GM10266 (cell line): Measurements from ENCODE around the gene SEMA4D.

Experiments used
- DNase-seq: peaks from one replicate; pipeline ENCODE4 v3.0.0; 2012; ENCODE audit errors: extremely low spot score
- TF ChIP-seq, protein P1 (sequence below): IDR thresholded peaks from 2 replicates; pipeline ENCODE4 v1.5.1; 2012; ENCODE audit warnings: mild to moderate bottlenecking, low read depth; ENCODE audit not compliant: control insufficient read depth, insufficient read depth; ENCODE audit errors: missing control alignments

SEMA4D gene

DNA sequence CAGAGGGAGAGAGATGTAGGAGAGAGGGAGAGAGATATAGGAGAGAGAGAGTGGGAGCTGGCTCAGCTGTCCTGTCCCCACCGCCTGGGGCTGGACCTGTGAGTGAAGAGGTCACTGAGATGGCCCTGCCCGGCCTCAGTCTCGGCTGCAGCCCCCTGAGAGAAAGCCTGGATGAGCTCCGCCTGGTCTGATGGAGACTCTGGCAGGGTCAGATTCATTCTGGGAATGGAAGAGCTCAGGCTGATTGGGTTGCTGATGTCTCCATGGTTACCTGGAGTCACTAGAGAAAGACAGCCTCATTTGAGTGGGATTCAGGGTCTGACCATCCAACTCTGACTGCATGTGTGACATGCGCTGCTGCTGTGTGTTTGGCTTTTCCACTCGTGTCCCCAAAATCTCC, 27.1 kb upstream of the SEMA4D start:
- TF ChIP-seq, protein P1, sequence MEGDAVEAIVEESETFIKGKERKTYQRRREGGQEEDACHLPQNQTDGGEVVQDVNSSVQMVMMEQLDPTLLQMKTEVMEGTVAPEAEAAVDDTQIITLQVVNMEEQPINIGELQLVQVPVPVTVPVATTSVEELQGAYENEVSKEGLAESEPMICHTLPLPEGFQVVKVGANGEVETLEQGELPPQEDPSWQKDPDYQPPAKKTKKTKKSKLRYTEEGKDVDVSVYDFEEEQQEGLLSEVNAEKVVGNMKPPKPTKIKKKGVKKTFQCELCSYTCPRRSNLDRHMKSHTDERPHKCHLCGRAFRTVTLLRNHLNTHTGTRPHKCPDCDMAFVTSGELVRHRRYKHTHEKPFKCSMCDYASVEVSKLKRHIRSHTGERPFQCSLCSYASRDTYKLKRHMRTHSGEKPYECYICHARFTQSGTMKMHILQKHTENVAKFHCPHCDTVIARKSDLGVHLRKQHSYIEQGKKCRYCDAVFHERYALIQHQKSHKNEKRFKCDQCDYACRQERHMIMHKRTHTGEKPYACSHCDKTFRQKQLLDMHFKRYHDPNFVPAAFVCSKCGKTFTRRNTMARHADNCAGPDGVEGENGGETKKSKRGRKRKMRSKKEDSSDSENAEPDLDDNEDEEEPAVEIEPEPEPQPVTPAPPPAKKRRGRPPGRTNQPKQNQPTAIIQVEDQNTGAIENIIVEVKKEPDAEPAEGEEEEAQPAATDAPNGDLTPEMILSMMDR, result no peak
- DNase-seq, result no peak

DNA sequence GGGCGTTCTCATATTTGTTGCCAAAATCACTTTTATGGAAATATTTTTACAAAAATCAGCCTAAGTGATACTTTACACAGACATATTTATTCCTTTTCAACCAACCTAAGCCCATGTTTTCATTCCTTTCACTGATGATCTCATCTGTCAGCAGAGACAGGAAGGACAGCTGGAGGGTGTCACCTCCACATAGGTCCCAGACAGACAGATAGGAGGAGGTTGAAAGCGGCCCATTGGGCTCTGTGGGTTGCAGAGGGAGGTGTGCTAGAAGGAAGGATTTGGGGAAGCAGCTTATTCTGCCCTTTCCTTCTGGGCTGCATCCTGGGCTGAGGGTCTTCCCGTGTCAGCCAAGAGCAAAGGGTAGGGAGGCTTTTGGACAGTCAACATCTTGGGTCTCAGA, 26.0 kb upstream of the SEMA4D start:
- DNase-seq, result peak; percentile 49
- TF ChIP-seq, protein P1, result no peak

DNA sequence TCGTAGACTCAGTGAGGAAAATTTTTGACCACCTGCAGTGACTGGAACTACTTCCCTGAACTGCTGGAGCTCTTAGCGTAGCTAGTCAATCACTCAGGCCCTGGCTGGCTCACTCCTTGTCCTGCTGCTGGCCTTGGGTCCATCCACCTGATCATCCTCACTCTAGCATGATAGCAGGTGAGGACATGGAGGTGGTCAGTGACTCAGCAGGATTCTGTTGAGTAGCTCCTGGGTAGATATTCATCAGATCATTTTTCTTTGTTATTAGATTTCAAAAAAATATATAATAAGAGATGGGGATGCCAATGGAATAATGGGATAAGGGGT, 25.0 kb upstream of the SEMA4D start:
- TF ChIP-seq, protein P1, result no peak
- DNase-seq, result no peak

DNA sequence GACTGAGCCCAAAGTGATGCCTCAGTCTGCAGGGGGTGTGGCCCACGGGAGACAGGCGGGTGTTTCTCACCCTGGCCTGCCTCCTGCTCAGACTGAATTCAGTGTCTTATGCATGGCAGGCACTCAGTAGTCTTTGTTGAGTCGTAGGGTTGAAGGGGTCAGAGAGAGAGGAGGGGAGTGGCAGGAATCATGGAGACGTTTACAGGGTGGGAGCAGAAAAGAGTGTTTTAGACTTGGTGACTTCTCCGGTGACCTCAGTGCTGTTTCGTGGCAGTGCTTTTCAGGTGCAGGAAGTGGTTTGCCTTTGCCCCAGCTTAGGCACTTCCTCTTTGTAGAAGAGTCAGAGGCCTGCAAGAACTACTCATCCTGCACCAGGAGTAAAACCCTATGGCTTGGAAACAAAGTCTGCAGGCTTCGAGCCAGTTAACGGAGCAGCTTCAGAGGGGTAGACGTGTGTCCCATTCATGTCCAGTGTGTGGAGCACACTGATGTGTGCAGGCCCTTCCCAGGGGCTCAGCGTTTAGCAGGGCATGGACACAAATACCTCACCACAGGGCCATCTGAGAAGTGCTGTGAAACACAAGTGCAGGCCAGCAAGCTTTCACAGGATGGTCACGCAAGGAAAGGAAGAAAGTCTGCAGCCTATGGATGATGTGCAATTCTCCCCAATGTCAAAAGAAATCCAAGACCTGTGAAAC, 24.5 kb upstream of the SEMA4D start:
- TF ChIP-seq, protein P1, result no peak
- DNase-seq, result peak; percentile 83

DNA sequence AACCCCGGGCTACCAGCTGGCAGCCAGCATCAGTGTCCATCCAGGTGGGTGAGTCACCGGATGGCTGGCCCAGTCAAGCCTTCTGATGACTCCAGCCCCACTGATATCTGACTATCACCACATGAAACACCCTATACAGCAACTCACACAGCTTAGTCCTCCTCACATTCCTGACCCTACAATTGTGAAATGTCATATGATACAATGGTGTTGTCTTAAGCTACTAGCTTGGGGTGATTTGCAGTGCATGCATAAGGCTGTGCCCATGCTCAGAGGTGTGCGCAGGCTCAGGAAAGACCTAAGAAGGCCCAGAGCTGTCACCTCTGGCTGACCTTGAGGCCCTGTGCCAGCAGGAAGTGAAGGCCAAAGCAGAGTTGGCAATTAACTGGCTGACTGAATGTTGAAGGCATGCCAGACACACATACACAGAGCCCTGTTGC, 21.5 kb upstream of the SEMA4D start:
- no peak for DNase-seq

DNA sequence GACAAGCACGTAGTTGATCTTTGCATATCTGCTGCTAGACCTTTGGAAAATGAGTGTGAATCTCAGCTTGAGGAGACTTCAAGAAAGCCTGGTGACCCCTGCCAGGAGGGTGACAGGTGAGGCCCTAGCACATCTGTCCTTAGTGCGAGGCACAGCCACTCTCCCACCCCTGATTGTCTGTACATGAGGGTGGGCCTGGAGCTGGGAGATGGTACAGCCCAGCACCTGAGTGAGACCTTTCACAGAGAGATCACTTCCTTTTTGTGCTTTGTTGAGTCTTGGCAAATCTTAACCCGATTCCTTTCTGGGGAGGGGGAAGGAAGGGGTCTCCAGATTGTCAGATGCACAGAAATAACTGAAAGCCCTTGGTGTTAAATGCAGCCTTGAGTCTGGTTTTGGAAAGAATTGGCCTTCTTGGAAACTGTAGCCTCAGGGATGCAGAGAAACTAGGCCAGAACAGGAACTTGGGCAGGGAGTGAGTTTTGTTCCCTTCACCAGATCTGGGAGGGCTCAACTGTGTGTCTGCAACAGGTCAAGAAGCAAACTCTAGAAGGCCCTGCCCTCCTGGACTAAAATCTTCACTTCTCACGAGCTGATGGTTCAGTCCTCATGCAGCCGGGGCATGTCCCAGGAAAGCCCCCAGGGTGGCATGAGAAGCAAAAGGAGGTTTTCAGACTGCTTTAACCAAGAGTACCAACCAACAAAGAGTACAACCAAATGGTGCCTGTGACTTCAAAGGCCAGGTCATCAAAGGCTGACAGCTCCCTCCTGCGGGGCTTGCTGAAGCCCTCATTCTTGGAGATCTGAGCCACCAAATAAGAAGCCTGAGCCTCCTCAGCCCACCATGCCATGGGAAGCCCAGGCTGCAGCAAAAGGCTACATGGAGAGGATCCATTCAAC, 20.8 kb upstream of the SEMA4D start:
- TF ChIP-seq, protein P1, result peak; percentile 25
- no peak for DNase-seq

More for the DNA sequence above, 21.5 kb upstream of the SEMA4D start:
- TF ChIP-seq, protein P1, result no peak

DNA sequence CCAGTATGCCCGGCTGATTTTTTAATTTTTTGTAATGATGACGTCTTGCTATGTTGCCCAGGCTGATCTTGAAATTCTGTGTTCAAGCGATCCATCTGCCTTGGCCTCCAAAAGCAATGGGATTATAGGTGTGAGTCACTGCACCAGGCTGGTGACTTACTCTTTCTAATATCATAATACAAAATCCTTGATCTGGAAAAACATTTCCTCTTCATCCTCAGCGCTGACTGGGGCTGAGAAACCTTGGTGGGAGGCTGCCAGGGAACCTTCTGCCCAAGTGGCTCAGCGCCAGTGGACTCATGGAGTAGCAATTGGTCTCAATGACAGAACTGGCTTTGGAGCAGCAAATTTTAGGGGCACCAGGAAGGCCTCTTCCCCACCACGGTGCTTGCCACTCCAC, 17.5 kb upstream of the SEMA4D start:
- no peak for DNase-seq
- TF ChIP-seq, protein P1, result no peak
